CD4-positive, CD25-positive, alpha-beta regulatory T cell (primary cell): Measurements from ENCODE around the gene SV2C. TPM values are rescaled to one million over a fixed set of nuclear protein-coding genes. Genes with fewer than 3 reads are reported as not detected.

Experiments used
- ATAC-seq, 2 donors: fragments of 150-1000 bp; cut with Tn5 transposase; one replicate each; pipeline ENCODE4 v1.10.0; 2021; ENCODE audit warnings: low read depth in 2 of 2, moderate number of reproducible peaks in 2 of 2, moderate library complexity in 1 of 2
- DNase-seq, 3 donors: peaks; one replicate each; pipeline versions ENCODE4 v3.0.0 to v3.0.0-alpha.2; 2012 to 2022; ENCODE audit warnings: mixed read lengths in 1 of 3
- H3K27ac ChIP-seq: one replicate; pipeline ENCODE4 v1.7.0; 2013; ENCODE audit warnings: mild to moderate bottlenecking, low read length; ENCODE audit not compliant: insufficient read depth, poor library complexity, severe bottlenecking
- H3K27me3 ChIP-seq: one replicate; pipeline ENCODE4 v1.7.0; 2013; ENCODE audit warnings: low read length; ENCODE audit not compliant: control insufficient read depth, insufficient read depth
- H3K36me3 ChIP-seq: one replicate; pipeline ENCODE4 v1.7.0; 2013; ENCODE audit warnings: mild to moderate bottlenecking, low read length, moderate library complexity; ENCODE audit not compliant: control insufficient read depth, insufficient read depth
- H3K4me1 ChIP-seq: 2 replicates; pipeline ENCODE4 v1.7.0; 2013; ENCODE audit warnings: mild to moderate bottlenecking, low read length; ENCODE audit not compliant: insufficient read depth, control insufficient read depth, poor library complexity, severe bottlenecking
- H3K4me3 ChIP-seq: one replicate; pipeline ENCODE4 v1.7.0; 2013; ENCODE audit warnings: low read depth, mild to moderate bottlenecking, low read length, moderate library complexity
- H3K9me3 ChIP-seq, 2 experiments: 1 replicate in 1 of 2; 2 replicates in 1 of 2; pipeline ENCODE4 v1.7.0; 2013; ENCODE audit warnings: low read length in 2 of 2, mild to moderate bottlenecking in 1 of 2, moderate library complexity in 1 of 2; ENCODE audit not compliant: control insufficient read depth in 2 of 2
- H3K27ac Mint-ChIP-seq, 3 donors: one replicate each; pipeline ENCODE4 v1.8.0; 2020 to 2022; ENCODE audit warnings: mild to moderate bottlenecking in 3 of 3, mixed read lengths in 3 of 3, moderate library complexity in 2 of 3
- H3K27me3 Mint-ChIP-seq: one replicate; pipeline ENCODE4 v1.8.0; 2022; ENCODE audit warnings: mild to moderate bottlenecking, mixed read lengths
- H3K36me3 Mint-ChIP-seq: one replicate; pipeline ENCODE4 v1.8.0; 2020; ENCODE audit warnings: mixed read lengths
- H3K4me1 Mint-ChIP-seq, 4 donors: one replicate each; pipeline ENCODE4 v1.8.0; 2020 to 2022; ENCODE audit warnings: mixed read lengths in 4 of 4, mild to moderate bottlenecking in 1 of 4
- H3K4me3 Mint-ChIP-seq, 4 donors: one replicate each; pipeline ENCODE4 v1.8.0; 2020 to 2022; ENCODE audit warnings: mild to moderate bottlenecking in 4 of 4, mixed read lengths in 4 of 4, moderate library complexity in 3 of 4
- H3K9me3 Mint-ChIP-seq, 7 donors: one replicate each; pipeline ENCODE4 v1.8.0; 2020 to 2022; ENCODE audit warnings: mixed read lengths in 7 of 7, mild to moderate bottlenecking in 3 of 7, moderate library complexity in 2 of 7
- polyA plus RNA-seq, 4 donors: library from polyadenylated mRNA; unstranded; fragments of 300-500 nt; fragmentation: Illumina TruSeq; gene quantifications; one replicate each; pipeline ENCODE4 v1.2.3, GENCODE V29; 2021
- total RNA-seq: library from RNA; stranded (reverse); gene quantifications from one replicate; pipeline ENCODE4 v1.2.3, GENCODE V29; 2022

The SV2C gene
- total and polyA plus RNA-seq, 5 donors from 2014 or later: 0.05 to 0.12 TPM; not detected in 3

- H3K4me3 ChIP-seq: no peak overlapping the region
- no peaks in the 10 kb centered on the region for H3K36me3 ChIP-seq
- H3K9me3 ChIP-seq: peaks cover 0 to 8% of the 10 kb centered on the region in 2 experiments
- peaks cover 8% of the 10 kb centered on the region for H3K36me3 Mint-ChIP-seq
- ATAC-seq (no peak), DNase-seq (no peak)
- no peak overlapping the region for H3K27ac ChIP-seq
- H3K27me3 ChIP-seq: peaks cover 7% of the 10 kb centered on the region
- H3K27ac Mint-ChIP-seq: no peak overlapping the region
- H3K4me3 Mint-ChIP-seq: no peak overlapping the region
- H3K9me3 Mint-ChIP-seq: peaks cover 0 to 6% (median 5%) of the 10 kb centered on the region in 7 donors
- H3K4me1 Mint-ChIP-seq: no peaks in the 10 kb centered on the region
- H3K27me3 Mint-ChIP-seq: peaks cover 26% of the 10 kb centered on the region
- H3K4me1 ChIP-seq: no peaks in the 10 kb centered on the region
These were observed 82.7 kb downstream of the SV2C start for GRCh38 chr5:76165711-76166374.

- ATAC-seq (no peak), DNase-seq (no peak)
- Mint-ChIP-seq H3K27me3 (peaks cover 21% of the 10 kb centered on the region), H3K9me3 (peaks cover 0 to 6% (median 5%) of the 10 kb centered on the region in 7 donors), H3K4me1 (no peaks in the 10 kb centered on the region), H3K36me3 (peaks cover 8% of the 10 kb centered on the region), H3K27ac (no peak overlapping the region), H3K4me3 (no peak overlapping the region)
- no peak overlapping the region for H3K27ac ChIP-seq
- peaks cover 0 to 8% of the 10 kb centered on the region in 2 experiments for H3K9me3 ChIP-seq
- no peaks in the 10 kb centered on the region for H3K4me1 ChIP-seq
- peaks cover 7% of the 10 kb centered on the region for H3K27me3 ChIP-seq
- no peaks in the 10 kb centered on the region for H3K36me3 ChIP-seq
- no peak overlapping the region for H3K4me3 ChIP-seq
These were observed 83.8 kb downstream of the SV2C start for GRCh38 chr5:76166886-76167576.

GRCh38 chr5:76169146-76169905 lies 86.1 kb downstream of the SV2C start:
- no peak overlapping the region for H3K27ac Mint-ChIP-seq
- ATAC-seq: no peak
- peaks cover 8% of the 10 kb centered on the region for H3K36me3 Mint-ChIP-seq

GRCh38 chr5:76174101-76174500 lies 90.9 kb downstream of the SV2C start:
- H3K4me1 Mint-ChIP-seq: peaks cover 13 to 36% (median 33%) of the 10 kb centered on the region in 4 donors
- H3K4me3 ChIP-seq: no peak overlapping the region
- H3K4me3 Mint-ChIP-seq: no peak overlapping the region
- H3K27me3 ChIP-seq: peaks cover 4% of the 10 kb centered on the region
- peak overlapping the region in 2 of 3 donors; percentile 69 to 90 for H3K27ac Mint-ChIP-seq
- H3K27me3 Mint-ChIP-seq: peaks cover 5% of the 10 kb centered on the region
- ATAC-seq (peak in 1 of 2 donors; percentile 28), DNase-seq (no peak)
- peaks cover 34% of the 10 kb centered on the region for H3K4me1 ChIP-seq
- no peaks in the 10 kb centered on the region for H3K36me3 Mint-ChIP-seq
- H3K9me3 Mint-ChIP-seq: no peaks in the 10 kb centered on the region
- no peaks in the 10 kb centered on the region for H3K9me3 ChIP-seq
- H3K27ac ChIP-seq: no peak overlapping the region
- no peaks in the 10 kb centered on the region for H3K36me3 ChIP-seq

More at GRCh38 chr5:76169146-76169905, 86.1 kb downstream of the SV2C start:
- H3K27ac ChIP-seq: no peak overlapping the region
- Mint-ChIP-seq H3K27me3 (peaks cover 21% of the 10 kb centered on the region), H3K4me1 (no peaks in the 10 kb centered on the region), H3K9me3 (peaks cover 0 to 6% (median 5%) of the 10 kb centered on the region in 7 donors), H3K4me3 (peak overlapping the region in 1 of 4 donors; percentile 23)
- H3K27me3 ChIP-seq: peaks cover 7% of the 10 kb centered on the region
- H3K4me3 ChIP-seq: no peak overlapping the region
- H3K36me3 ChIP-seq: no peaks in the 10 kb centered on the region
- no peak for DNase-seq
- H3K9me3 ChIP-seq: peaks cover 0 to 8% of the 10 kb centered on the region in 2 experiments
- no peaks in the 10 kb centered on the region for H3K4me1 ChIP-seq

- Mint-ChIP-seq H3K27ac (peak overlapping the region; percentile 85 to 98 (median 90)), H3K9me3 (no peaks in the 10 kb centered on the region), H3K4me3 (peak overlapping the region; percentile 43 to 86 (median 62)), H3K36me3 (no peaks in the 10 kb centered on the region), H3K4me1 (peaks cover 13 to 38% (median 34%) of the 10 kb centered on the region in 4 donors), H3K27me3 (no peaks in the 10 kb centered on the region)
- ATAC-seq (peak; percentile 35 to 42), DNase-seq (peak; percentile 25 to 77 (median 52))
- Histone ChIP-seq H3K4me3 (peak overlapping the region; percentile 32), H3K9me3 (no peaks in the 10 kb centered on the region), H3K27ac (peak overlapping the region; percentile 58), H3K4me1 (peaks cover 34% of the 10 kb centered on the region), H3K27me3 (no peaks in the 10 kb centered on the region), H3K36me3 (no peaks in the 10 kb centered on the region)
These were observed 92.0 kb downstream of the SV2C start for GRCh38 chr5:76175051-76175666.

- H3K27me3 ChIP-seq: no peaks in the 10 kb centered on the region
- peak overlapping the region; percentile 64 to 86 (median 77) for H3K4me3 Mint-ChIP-seq
- H3K9me3 Mint-ChIP-seq: no peaks in the 10 kb centered on the region
- DNase-seq (peak in 2 of 3 donors; percentile 18 to 86), ATAC-seq (peak; percentile 82 to 87)
- H3K4me3 ChIP-seq: peak overlapping the region; percentile 32
- peaks cover 13 to 38% (median 34%) of the 10 kb centered on the region in 4 donors for H3K4me1 Mint-ChIP-seq
- no peaks in the 10 kb centered on the region for H3K27me3 Mint-ChIP-seq
- no peaks in the 10 kb centered on the region for H3K36me3 ChIP-seq
- peaks cover 38% of the 10 kb centered on the region for H3K4me1 ChIP-seq
- H3K9me3 ChIP-seq: no peaks in the 10 kb centered on the region
- no peaks in the 10 kb centered on the region for H3K36me3 Mint-ChIP-seq
- H3K27ac ChIP-seq: peak overlapping the region; percentile 58
- peak overlapping the region; percentile 85 to 98 (median 90) for H3K27ac Mint-ChIP-seq
These were observed 92.7 kb downstream of the SV2C start for GRCh38 chr5:76175821-76176403.

- Histone ChIP-seq H3K9me3 (no peaks in the 10 kb centered on the region), H3K4me1 (peaks cover 38% of the 10 kb centered on the region), H3K4me3 (no peak overlapping the region), H3K27me3 (no peaks in the 10 kb centered on the region), H3K36me3 (no peaks in the 10 kb centered on the region), H3K27ac (no peak overlapping the region)
- Mint-ChIP-seq H3K27me3 (no peaks in the 10 kb centered on the region), H3K4me3 (peak overlapping the region in 1 of 4 donors; percentile 7), H3K27ac (peak overlapping the region in 2 of 3 donors; percentile 6 to 17), H3K4me1 (peaks cover 13 to 39% (median 34%) of the 10 kb centered on the region in 4 donors), H3K9me3 (peaks cover 0 to 2% (median 0%) of the 10 kb centered on the region in 7 donors), H3K36me3 (no peaks in the 10 kb centered on the region)
- peak in 1 of 3 donors; percentile 20 for DNase-seq
- no peak for ATAC-seq
These were observed 94.8 kb downstream of the SV2C start for GRCh38 chr5:76177978-76178377.
